Thymus (tissue), 11 donors: Measurements from ENCODE around the gene AJM1. TPM values are rescaled to one million over a fixed set of nuclear protein-coding genes. Genes with fewer than 3 reads are reported as not detected.
"Not testable (repeated sequence)": the region's sequence is repeated elsewhere in the genome, so short reads cannot be mapped to it uniquely, and the experiment has no call there.

Source experiments
- DNase-seq, 9 donors: peaks; one replicate each; pipeline ENCODE4 v3.0.0-alpha.2; 2013; ENCODE audit warnings: low spot score in 9 of 9, low read depth in 6 of 9, missing footprints in 1 of 9
- H3K27ac ChIP-seq, 2 donors: one replicate each; pipeline ENCODE4 v1.5.1; 2013; ENCODE audit warnings: control low read depth in 1 of 2, low read depth in 1 of 2, low read length in 1 of 2, mild to moderate bottlenecking in 1 of 2, moderate library complexity in 1 of 2
- H3K27me3 ChIP-seq, 2 donors: one replicate each; pipeline ENCODE4 v1.5.1; 2013; ENCODE audit warnings: low read length in 1 of 2; ENCODE audit not compliant: control insufficient read depth in 2 of 2, insufficient read depth in 1 of 2
- H3K36me3 ChIP-seq, 2 donors: one replicate each; pipeline ENCODE4 v1.5.1; 2013; ENCODE audit warnings: low read length in 1 of 2, mild to moderate bottlenecking in 1 of 2, moderate library complexity in 1 of 2; ENCODE audit not compliant: control insufficient read depth in 2 of 2, insufficient read depth in 2 of 2
- H3K4me1 ChIP-seq, 2 donors: one replicate each; pipeline ENCODE4 v1.5.1; 2013; ENCODE audit warnings: low read length in 2 of 2; ENCODE audit not compliant: control insufficient read depth in 2 of 2, insufficient read depth in 2 of 2
- H3K4me3 ChIP-seq, 2 donors: one replicate each; pipeline ENCODE4 v1.5.1; 2013; ENCODE audit warnings: low read length in 2 of 2, control low read depth in 1 of 2, mild to moderate bottlenecking in 1 of 2
- H3K9me3 ChIP-seq, 2 donors: one replicate each; pipeline ENCODE4 v1.5.1; 2013; ENCODE audit warnings: low read length in 1 of 2, mild to moderate bottlenecking in 1 of 2; ENCODE audit not compliant: control insufficient read depth in 2 of 2, insufficient read depth in 1 of 2
- WGBS: extraction: QIAGEN DNeasy Blood & Tissue Kit; methylation state at CpG from one replicate; pipeline ENCODE4 v1.1.7; 2013; 5-methylcytosine and 5-hydroxymethylcytosine counted together
- polyA plus RNA-seq: library from polyadenylated mRNA; stranded (reverse); fragments of 200-250 nt; gene quantifications from one replicate; pipeline ENCODE4 v1.2.3, GENCODE V29; 2013
- total RNA-seq: library from RNA; stranded (reverse); fragments of 120-200 nt; gene quantifications from one replicate; pipeline ENCODE4 v1.2.4, GENCODE V29; 2013
- donor health status: healthy.

AJM1 gene
- total and polyA plus RNA-seq, 2 donors, result 0.42 to 1.8 TPM

- no peak overlapping the region for H3K27ac ChIP-seq
- no peaks in the 10 kb centered on the region for H3K36me3 ChIP-seq
- H3K4me3 ChIP-seq, result no peak overlapping the region
- peaks cover 0 to 15% of the 10 kb centered on the region in 2 donors for H3K9me3 ChIP-seq
- peaks cover 0 to 3% of the 10 kb centered on the region in 2 donors for H3K4me1 ChIP-seq
- DNase-seq, result no peak
- 94% methylated on average over 5 of the region's 5 CpGs for WGBS
- H3K27me3 ChIP-seq, result peaks cover 0 to 6% of the 10 kb centered on the region in 2 donors
Measured at GRCh38 chr9:136876476-136876875, 34.2 kb downstream of the AJM1 start.

GRCh38 chr9:136880651-136881050 lies 38.4 kb downstream of the AJM1 start:
- WGBS, result 87% methylated on average over 11 of the region's 11 CpGs
- peaks cover 3 to 27% of the 10 kb centered on the region in 2 donors for H3K4me1 ChIP-seq
- DNase-seq, result no peak
- no peak overlapping the region for H3K27ac ChIP-seq
- peaks cover 0 to 6% of the 10 kb centered on the region in 2 donors for H3K27me3 ChIP-seq
- H3K9me3 ChIP-seq, result peaks cover 0 to 4% of the 10 kb centered on the region in 2 donors
- H3K36me3 ChIP-seq, result no peaks in the 10 kb centered on the region
- H3K4me3 ChIP-seq, result no peak overlapping the region

- H3K27ac ChIP-seq, result peak overlapping the region; percentile 65 to 79
- H3K27me3 ChIP-seq, result peaks cover 0 to 3% of the 10 kb centered on the region in 2 donors
- WGBS, result 19% methylated on average over 9 of the region's 9 CpGs
- H3K4me3 ChIP-seq, result no peak overlapping the region
- H3K4me1 ChIP-seq, result peaks cover 3 to 28% of the 10 kb centered on the region in 2 donors
- H3K36me3 ChIP-seq, result no peaks in the 10 kb centered on the region
- peak in 1 of 9 donors; percentile 40 for DNase-seq
- peaks cover 0 to 4% of the 10 kb centered on the region in 2 donors for H3K9me3 ChIP-seq
Measured at GRCh38 chr9:136881691-136882108, 39.4 kb downstream of the AJM1 start.

- Histone ChIP-seq H3K4me3 (no peak overlapping the region), H3K36me3 (no peaks in the 10 kb centered on the region), H3K4me1 (peaks cover 7 to 33% of the 10 kb centered on the region in 2 donors), H3K27ac (peak overlapping the region; percentile 1 to 79), H3K9me3 (peaks cover 0 to 4% of the 10 kb centered on the region in 2 donors), H3K27me3 (no peaks in the 10 kb centered on the region)
- peak in 2 of 9 donors; percentile 32 to 58 for DNase-seq
- WGBS, result 60% methylated on average over 19 of the region's 19 CpGs
Measured at GRCh38 chr9:136882109-136882946, 40.0 kb downstream of the AJM1 start.

- DNase-seq, H3K27me3 ChIP-seq, H3K4me3 ChIP-seq, H3K9me3 ChIP-seq, H3K36me3 ChIP-seq: not testable (repeated sequence)
- WGBS, result 95% methylated on average over 9 of the region's 9 CpGs
- H3K27ac ChIP-seq, result peak overlapping the region; percentile 19 to 36
- peaks cover 9 to 35% of the 10 kb centered on the region in 2 donors for H3K4me1 ChIP-seq
Measured at GRCh38 chr9:136882947-136883283, 40.6 kb downstream of the AJM1 start.

- H3K27me3 ChIP-seq, DNase-seq, H3K27ac ChIP-seq, H3K9me3 ChIP-seq, H3K4me3 ChIP-seq, H3K36me3 ChIP-seq: not testable (repeated sequence)
- H3K4me1 ChIP-seq, result peaks cover 9 to 35% of the 10 kb centered on the region in 2 donors
- WGBS, result 95% methylated on average over 10 of the region's 10 CpGs
Measured at GRCh38 chr9:136883670-136884069, 41.4 kb downstream of the AJM1 start.

- DNase-seq, result peak; percentile 95 to 100 (median 99)
- H3K27ac ChIP-seq, result peak within 1 kb of the TSS; percentile 77 to 87
- no peaks in the 10 kb centered on the region for H3K27me3 ChIP-seq
- H3K4me3 ChIP-seq, result peak within 1 kb of the TSS; percentile 75 to 96
- no peaks in the 10 kb centered on the region for H3K9me3 ChIP-seq
- peaks cover 7 to 10% of the 10 kb centered on the region in 2 donors for H3K36me3 ChIP-seq
- under 1% methylated on average over 88 of the region's 88 CpGs for WGBS
- peaks cover 9 to 35% of the 10 kb centered on the region in 2 donors for H3K4me1 ChIP-seq
Measured at GRCh38 chr9:136885950-136886578, 43.8 kb downstream of the AJM1 start, which contains the start of gene TRAF2. Gene TRAF2 (plus strand): TSS chr9:136886516. CDS start chr9:136898741, 12,225 bp downstream.

GRCh38 chr9:136886610-136887597 lies 44.6 kb downstream of the AJM1 start:
- peaks cover 7 to 10% of the 10 kb centered on the region in 2 donors for H3K36me3 ChIP-seq
- H3K9me3 ChIP-seq, result no peaks in the 10 kb centered on the region

More at GRCh38 chr9:136886610-136887597, 44.6 kb downstream of the AJM1 start:
- peaks cover 6 to 28% of the 10 kb centered on the region in 2 donors for H3K4me1 ChIP-seq
- H3K4me3 ChIP-seq, result peak overlapping the region; percentile 75 to 96
- 3% methylated on average over 76 of the region's 76 CpGs for WGBS
- H3K27me3 ChIP-seq, result no peaks in the 10 kb centered on the region
- H3K27ac ChIP-seq, result peak overlapping the region; percentile 77 to 87
- DNase-seq, result peak in 3 of 9 donors; percentile 22 to 53 (median 37)
